Limb (tissue), 2 donors: ENCODE results near the gene CIITA.
"Not testable (repeated sequence)": the region's sequence is repeated elsewhere in the genome, so short reads cannot be mapped to it uniquely, and the experiment has no call there.

Experiments used
- DNase-seq, 2 donors: peaks; one replicate each; pipeline ENCODE4 v3.0.0-alpha.2; 2016; ENCODE audit errors: extremely low spot score in 2 of 2

CIITA gene

GRCh38 chr16:10876799-10877341 lies at the start of gene CIITA:
Gene CIITA (plus strand): TSS chr16:10877202. CDS start chr16:10877331, 129 bp downstream.
- DNase-seq: no peak

DNA sequence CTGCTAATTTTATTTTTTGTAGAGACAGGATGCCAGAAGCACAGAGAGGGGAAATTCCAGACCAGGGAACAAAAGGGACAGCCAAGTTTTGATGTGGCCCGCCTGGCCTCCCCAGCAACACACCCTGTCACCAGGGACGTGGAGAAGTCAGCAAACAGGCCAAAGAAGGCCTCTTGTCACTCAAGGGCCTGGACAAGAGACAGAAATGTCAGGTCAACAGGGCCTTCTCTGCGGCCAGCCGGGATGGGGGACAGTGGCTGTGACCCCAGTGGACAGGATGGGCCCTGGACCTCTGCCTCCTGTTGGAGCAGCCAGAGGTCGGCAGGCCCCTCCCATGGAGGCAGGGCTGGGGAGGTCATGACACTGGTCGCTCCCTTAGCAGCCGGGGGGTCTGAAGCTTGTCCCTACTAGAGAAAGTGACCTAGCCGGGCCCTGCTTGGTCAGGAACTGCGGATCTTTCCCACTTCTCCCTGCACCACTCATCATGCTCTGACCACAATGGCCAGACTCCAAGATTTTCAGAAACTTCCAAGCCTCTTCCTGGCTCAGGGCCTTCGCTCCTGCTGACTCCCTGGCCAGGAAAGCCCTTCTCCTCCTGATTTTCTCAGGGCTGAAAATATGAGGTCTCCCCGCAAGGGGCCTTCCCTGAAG lies 49.2 kb upstream of the CIITA start:
- peak; percentile 72 to 85 for DNase-seq

- peak; percentile 86 to 92 for DNase-seq
Observed at GRCh38 chr16:10828851-10829366, 48.1 kb upstream of the CIITA start.

DNA sequence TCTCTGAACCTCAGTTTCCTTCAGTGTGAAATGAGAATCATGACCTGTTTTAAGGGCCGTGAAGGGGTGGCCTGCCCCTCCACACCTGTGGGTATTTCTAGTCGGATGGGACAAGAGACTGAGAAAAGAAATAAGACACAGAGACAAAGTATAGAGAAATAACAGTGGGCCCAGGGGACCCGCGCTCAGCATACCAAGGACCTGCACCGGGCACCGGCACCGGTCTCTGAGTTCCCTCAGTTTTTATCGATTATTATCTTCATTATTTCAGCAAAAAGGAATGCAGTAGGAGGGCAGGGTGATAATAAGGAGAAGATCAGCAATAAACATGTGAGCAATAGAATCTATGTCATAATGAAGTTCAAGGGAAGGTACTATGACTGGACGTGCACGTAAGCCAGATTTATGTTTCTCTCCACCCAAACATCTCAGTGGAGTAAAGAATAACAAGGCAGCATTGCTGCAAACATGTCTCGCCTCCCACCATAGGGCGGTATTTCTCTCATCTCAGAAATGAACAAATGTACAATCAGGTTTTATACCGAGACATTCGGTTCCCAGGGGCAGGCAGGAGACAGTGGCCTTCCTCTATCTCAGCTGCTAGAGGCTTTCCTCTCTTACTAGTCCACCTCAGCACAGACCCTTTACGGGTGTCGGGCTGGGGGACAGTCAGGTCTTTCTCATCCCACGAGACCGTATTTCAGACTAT lies 47.5 kb upstream of the CIITA start:
- DNase-seq: not testable (repeated sequence)

- DNase-seq: not testable (repeated sequence)
Observed at GRCh38 chr16:10830240-10830639, 46.8 kb upstream of the CIITA start.

GRCh38 chr16:10831894-10832886 lies 44.8 kb upstream of the CIITA start:
- no peak for DNase-seq

DNA sequence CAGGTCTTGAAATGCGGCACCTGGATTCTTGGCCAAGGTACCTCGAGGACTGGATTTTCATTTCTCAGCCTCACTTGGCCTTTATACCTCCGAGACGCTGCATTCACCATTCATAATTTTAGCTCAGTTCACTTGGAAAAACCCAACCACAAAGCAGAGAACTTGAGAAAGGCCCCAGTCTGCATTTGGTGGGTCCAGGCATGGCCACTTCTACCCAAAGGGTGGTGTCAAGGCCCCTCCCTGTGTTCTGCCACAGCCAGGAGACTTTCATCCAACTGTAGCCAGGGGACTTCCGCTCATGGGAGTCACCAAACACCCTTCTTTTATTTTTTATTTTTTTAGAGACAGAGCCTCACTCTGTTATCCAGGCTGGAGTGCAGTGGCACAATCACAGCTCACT lies 43.7 kb upstream of the CIITA start:
- no peak for DNase-seq

DNA sequence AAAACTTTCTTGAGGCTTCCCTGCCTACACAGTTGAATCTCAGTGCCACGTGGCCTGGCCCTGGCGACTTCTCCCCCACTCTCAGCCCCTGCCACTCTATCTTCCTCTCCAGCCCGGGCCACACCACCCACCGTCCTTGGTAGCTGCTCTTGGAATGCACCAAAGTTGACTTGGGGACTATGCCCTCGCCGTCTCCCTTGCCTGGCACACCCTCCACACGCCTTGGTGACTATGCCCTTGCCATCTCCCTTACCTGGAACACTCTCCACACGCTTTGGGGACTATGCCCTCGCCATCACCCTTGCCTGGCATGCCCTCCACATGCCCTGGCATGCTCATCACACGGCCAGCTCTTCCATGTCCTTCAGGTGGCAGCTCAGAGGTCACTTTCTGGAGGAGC lies 42.9 kb upstream of the CIITA start:
- no peak for DNase-seq

- no peak for DNase-seq
Observed at GRCh38 chr16:10834766-10835165, 42.2 kb upstream of the CIITA start.

- DNase-seq: no peak
Observed at GRCh38 chr16:10835281-10835931, 41.6 kb upstream of the CIITA start.

DNA sequence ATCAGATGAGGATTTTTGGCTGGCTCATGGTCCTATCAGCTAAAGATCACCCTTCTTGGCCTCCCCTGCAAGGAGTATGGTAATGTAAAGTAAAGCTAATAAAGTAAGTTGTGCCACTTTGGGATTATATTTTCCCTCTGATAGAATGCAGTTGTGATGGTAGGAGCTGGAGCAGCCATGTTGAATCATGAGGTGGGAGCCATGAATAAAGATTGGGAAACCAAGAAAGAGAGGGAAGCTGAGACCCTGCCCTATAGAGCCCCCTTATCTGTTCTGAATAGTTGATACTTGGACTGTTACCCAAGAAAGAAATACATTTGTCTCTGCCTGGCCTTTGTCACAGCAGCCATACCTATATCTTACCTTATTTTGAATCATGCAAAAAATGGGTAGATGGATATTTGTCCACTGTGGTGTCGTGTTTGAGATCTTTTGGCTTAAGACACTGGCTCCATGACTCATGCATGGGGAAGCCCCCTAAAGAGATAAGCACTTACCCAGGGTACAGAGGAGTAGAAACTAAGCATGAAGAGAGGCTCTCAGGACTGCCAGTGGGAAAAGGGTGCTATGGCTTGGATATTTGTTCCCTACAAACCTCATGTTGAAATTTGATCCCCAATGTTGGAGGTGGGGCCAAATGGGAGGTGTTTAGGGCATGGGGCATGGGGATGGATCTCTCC lies 40.7 kb upstream of the CIITA start:
- no peak for DNase-seq

- no peak for DNase-seq
Observed at GRCh38 chr16:10838621-10839278, 38.3 kb upstream of the CIITA start.

DNA sequence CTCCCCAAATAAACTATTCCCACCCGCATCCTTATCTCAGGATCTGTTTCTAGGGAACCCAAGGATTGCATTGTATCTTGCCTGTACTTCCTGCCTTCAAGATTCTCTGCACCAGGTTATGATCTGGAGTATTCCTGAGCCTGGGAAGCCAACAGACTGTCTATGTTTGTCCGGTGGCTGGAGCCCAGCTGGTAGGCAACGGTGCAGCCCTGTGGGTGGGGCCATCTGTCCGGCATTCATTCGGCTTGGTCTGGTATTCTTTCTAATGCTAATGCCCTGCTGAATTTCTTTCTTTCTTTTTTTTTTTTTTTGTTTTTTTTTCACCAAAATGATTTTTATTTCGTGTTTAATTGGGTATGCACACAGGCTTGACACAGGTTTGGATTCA lies 37.7 kb upstream of the CIITA start:
- no peak for DNase-seq

DNA sequence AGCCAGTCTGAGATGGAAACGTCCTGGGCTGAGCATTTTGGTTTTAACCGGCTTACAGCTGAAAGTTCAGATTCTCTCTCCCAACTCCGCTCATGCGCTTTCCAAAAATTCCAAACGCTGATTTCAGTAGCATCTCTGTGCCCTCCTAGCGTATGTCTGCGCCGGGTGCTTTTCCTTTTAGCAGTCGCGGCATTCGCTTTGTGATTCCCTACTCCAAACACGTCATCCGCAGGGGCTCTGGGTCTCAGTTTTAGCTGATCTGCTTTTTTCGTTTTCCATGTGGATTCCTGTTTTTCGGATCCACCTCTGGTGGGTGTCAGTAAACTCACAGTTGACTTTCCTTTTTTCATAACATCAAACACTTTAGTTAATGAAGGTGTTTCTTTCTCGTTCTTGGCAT lies 36.3 kb upstream of the CIITA start:
- DNase-seq: no peak

- DNase-seq: no peak
Observed at GRCh38 chr16:10846213-10846998, 30.6 kb upstream of the CIITA start.

DNA sequence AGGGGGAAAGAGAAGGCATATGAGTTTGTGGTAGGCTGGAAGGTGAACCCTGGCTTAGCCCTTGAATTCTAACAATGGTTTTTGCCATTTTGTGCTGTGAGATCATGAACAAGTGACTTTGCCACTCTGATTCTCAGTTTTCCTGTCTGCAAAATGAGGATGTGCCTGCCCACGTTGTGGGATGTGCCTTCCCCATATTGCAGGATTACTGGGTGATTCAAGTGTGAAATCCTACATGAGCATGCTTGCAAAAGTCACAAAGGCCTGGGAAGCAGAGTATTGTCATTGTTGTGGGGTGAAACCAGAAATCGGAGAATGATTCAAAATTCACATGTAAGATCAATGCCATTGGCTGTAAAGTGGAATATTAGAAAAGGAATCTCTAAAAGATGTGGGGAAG lies 29.8 kb upstream of the CIITA start:
- DNase-seq: no peak

DNA sequence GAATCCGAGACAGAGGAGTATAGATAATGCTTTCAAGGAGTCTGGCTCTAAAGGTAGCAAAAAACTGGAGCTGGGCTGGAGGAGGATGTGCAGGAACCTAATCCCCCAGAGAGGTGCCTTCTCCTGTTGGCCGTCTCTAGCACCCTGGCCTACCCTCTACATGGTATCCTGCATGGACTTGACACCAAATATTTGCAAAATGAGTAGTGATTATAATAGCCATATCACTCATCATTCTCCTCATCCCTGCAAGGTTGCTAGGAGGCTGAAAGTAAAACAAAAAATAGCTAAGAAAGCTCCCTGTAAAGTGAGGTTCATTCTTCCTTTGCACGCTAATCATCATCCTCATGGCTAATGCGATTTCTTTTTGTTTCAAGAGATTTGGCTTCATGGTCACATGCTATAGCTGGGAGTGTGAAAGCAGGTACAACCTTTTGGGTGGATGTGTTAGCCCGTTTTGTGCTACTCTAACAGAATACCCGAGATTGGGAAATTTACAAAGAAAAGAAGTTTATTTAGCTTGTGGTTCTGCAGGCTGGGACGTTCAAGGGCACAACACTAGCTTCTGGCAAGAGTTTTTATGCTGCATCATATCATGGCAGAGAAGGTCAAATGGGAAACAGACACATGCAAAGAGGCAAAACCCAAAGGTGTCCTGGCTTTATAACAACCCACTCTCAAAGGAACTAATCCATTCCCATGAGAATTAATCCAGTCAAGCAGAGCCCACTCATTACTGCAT lies 27.1 kb upstream of the CIITA start:
- DNase-seq: no peak

GRCh38 chr16:10850478-10850850 lies 26.5 kb upstream of the CIITA start:
- no peak for DNase-seq
